Chondrocyte (in vitro differentiated cells): ENCODE data around the gene TDP2. TPM values are rescaled to one million over a fixed set of nuclear protein-coding genes. Genes with fewer than 3 reads are reported as not detected.
"Not testable (repeated sequence)": the region's sequence is repeated elsewhere in the genome, so short reads cannot be mapped to it uniquely, and the experiment has no call there.

Experiments
- DNase-seq: peaks from one replicate; pipeline ENCODE4 v3.0.0; 2021; ENCODE audit warnings: mixed read lengths, low spot score
- H3K27ac Mint-ChIP-seq: one replicate; pipeline ENCODE4 v1.8.0; 2021; ENCODE audit warnings: mild to moderate bottlenecking, moderate library complexity, mixed read lengths; ENCODE audit not compliant: unreplicated experiment
- H3K27me3 Mint-ChIP-seq: 2 replicates; pipeline ENCODE4 v1.8.0; 2021; ENCODE audit warnings: low read depth, mixed read lengths
- H3K36me3 Mint-ChIP-seq: 2 replicates; pipeline ENCODE4 v1.8.0; 2021; ENCODE audit warnings: low read depth, mixed read lengths
- H3K4me1 Mint-ChIP-seq: 2 replicates; pipeline ENCODE4 v1.8.0; 2021; ENCODE audit warnings: low read depth, mild to moderate bottlenecking, mixed read lengths
- H3K4me3 Mint-ChIP-seq: one replicate; pipeline ENCODE4 v1.8.0; 2021; ENCODE audit warnings: mild to moderate bottlenecking, moderate library complexity, mixed read lengths; ENCODE audit not compliant: unreplicated experiment
- H3K9me3 Mint-ChIP-seq: 2 replicates; pipeline ENCODE4 v1.8.0; 2021; ENCODE audit warnings: low read depth, mixed read lengths
- CTCF ChIP-seq: fragments of 200-600 bp; sonication (generic); IDR thresholded peaks from 2 replicates; pipeline ENCODE4 v1.5.0; 2021; ENCODE audit warnings: antibody characterized with exemption, mild to moderate bottlenecking, moderate library complexity
- total RNA-seq: library from RNA; stranded (reverse); gene quantifications from 3 replicates; pipeline ENCODE4 v1.2.1, GENCODE V29; 2021

TDP2 gene
- total RNA-seq, 1 donor from 2014 or later, result 23.4 TPM

DNA sequence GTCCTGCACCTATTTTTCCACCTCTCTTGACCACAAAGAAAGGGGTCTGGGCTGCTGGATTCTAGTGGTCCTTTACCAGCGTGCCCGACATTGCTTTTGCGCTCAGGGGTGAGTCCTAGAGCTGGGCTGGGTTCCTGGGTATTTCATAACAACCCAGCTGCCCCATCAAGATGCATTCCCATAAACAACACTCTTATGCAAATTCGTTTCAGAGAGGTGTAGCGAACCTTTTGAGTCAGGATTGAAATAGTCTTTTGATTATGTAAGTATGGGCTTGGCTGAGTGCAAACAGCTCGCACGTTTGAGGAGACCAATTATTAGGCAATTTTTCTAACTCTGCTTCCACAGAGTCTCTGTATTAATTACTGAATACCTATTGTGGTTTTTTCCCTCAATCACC lies 13.9 kb upstream of the TDP2 start:
- Mint-ChIP-seq H3K9me3 (no peaks in the 10 kb centered on the region), H3K36me3 (no peaks in the 10 kb centered on the region), H3K27me3 (no peaks in the 10 kb centered on the region), H3K4me1 (no peaks in the 10 kb centered on the region), H3K4me3 (no peak overlapping the region), H3K27ac (no peak overlapping the region)
- no peak for TF ChIP-seq CTCF
- DNase-seq, result no peak

DNA sequence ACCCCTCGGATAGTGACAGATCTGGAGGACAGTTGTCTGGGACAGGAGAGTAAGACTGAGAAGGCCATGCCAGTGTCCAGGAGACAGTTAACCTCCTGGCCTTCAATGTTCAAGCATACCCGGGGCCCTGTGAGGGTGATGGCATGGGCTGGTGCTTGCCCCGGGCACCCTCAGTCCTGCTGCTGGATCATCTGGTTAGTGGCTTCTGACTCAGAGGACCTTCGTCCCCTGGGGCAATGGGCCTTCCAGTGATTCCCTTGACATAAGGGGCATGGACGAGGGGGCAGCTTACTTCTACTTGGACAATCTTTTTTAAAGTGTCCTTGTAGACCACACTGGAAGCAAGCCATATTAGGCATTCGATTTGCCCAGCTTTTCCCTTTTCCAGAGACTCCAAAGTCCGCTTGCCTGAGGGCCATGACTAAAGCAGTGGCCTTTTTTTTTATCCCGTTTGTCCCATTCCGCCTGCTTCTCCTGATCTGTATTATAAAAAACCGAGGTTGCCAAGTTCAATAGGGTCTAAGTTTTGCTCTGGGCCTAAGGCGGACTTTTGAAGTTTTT lies 12.2 kb upstream of the TDP2 start:
- H3K27me3 Mint-ChIP-seq, DNase-seq, H3K36me3 Mint-ChIP-seq, H3K9me3 Mint-ChIP-seq, H3K4me1 Mint-ChIP-seq, H3K4me3 Mint-ChIP-seq, H3K27ac Mint-ChIP-seq: not testable (repeated sequence)

- no peak for DNase-seq
- H3K9me3 Mint-ChIP-seq, result peaks cover 15% of the 10 kb centered on the region
- H3K4me3 Mint-ChIP-seq, result no peak overlapping the region
- H3K27me3 Mint-ChIP-seq, result no peaks in the 10 kb centered on the region
- H3K27ac Mint-ChIP-seq, result no peak overlapping the region
- peaks cover 5% of the 10 kb centered on the region for H3K4me1 Mint-ChIP-seq
- no peak for TF ChIP-seq CTCF
- peaks cover 6% of the 10 kb centered on the region for H3K36me3 Mint-ChIP-seq
Measured at GRCh38 chr6:24673625-24674024, 6.9 kb upstream of the TDP2 start.

DNA sequence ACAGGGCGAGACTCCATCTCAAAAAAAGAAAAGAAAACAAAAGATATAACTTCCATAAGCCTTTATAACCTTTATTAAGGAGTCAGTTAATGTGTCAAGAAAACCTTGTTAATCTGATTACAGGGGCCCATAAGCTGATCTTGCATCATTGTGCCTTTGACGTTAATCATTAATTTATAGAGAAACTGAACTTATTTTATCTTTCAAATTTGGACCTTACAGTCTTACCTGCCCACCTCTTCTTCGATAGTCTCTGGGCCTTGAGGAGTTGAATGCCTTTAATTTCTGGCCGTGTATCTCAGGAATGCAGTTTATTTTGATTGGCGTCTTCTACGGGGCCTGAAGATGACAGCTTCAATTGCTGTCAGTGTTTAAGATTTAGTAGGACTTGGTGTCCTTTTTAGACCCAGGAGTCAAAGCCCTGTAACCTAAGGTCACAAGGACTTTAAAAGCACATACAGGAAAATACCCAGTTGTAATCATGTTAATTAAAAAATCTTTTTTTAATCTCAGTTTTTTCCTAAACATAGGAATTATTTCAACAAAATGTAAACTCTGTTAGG lies 6.0 kb upstream of the TDP2 start:
- Mint-ChIP-seq H3K4me3 (no peak overlapping the region), H3K4me1 (peaks cover 7% of the 10 kb centered on the region), H3K36me3 (peaks cover 6% of the 10 kb centered on the region), H3K27me3 (no peaks in the 10 kb centered on the region), H3K27ac (no peak overlapping the region), H3K9me3 (peaks cover 15% of the 10 kb centered on the region)
- DNase-seq, result no peak
- TF ChIP-seq CTCF, result no peak

- not testable (repeated sequence) for H3K36me3 Mint-ChIP-seq, H3K4me3 Mint-ChIP-seq, H3K27ac Mint-ChIP-seq, H3K27me3 Mint-ChIP-seq, DNase-seq
- Mint-ChIP-seq H3K9me3 (peaks cover 15% of the 10 kb centered on the region), H3K4me1 (peaks cover 17% of the 10 kb centered on the region)
Measured at GRCh38 chr6:24671077-24671476, 4.4 kb upstream of the TDP2 start.

DNA sequence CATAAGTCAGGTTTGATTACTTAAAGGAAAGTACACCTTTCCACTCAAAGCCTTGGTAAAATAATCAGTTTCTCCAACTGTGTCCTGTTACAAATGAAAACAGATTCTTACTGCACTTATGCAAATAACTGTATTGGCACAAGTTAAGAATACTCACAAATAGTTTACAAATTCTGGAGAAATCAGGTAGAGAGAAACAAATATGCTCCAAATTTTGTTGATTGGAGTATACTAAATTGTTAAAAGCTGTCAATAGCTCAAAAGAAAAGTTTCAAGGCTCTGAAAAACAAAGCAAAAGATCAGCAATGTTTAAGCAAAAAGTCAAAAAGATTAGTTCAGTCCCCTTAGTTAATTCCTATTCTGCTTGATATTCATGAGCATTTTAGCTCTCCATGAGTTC lies 3.8 kb upstream of the TDP2 start:
- H3K4me1 Mint-ChIP-seq, result peaks cover 23% of the 10 kb centered on the region
- not testable (repeated sequence) for H3K27ac Mint-ChIP-seq, H3K36me3 Mint-ChIP-seq, H3K4me3 Mint-ChIP-seq, H3K27me3 Mint-ChIP-seq, DNase-seq
- peaks cover 15% of the 10 kb centered on the region for H3K9me3 Mint-ChIP-seq

GRCh38 chr6:24668997-24669361 lies 2.3 kb upstream of the TDP2 start:
- no peak overlapping the region for H3K27ac Mint-ChIP-seq
- peaks cover 32% of the 10 kb centered on the region for H3K4me1 Mint-ChIP-seq

DNA sequence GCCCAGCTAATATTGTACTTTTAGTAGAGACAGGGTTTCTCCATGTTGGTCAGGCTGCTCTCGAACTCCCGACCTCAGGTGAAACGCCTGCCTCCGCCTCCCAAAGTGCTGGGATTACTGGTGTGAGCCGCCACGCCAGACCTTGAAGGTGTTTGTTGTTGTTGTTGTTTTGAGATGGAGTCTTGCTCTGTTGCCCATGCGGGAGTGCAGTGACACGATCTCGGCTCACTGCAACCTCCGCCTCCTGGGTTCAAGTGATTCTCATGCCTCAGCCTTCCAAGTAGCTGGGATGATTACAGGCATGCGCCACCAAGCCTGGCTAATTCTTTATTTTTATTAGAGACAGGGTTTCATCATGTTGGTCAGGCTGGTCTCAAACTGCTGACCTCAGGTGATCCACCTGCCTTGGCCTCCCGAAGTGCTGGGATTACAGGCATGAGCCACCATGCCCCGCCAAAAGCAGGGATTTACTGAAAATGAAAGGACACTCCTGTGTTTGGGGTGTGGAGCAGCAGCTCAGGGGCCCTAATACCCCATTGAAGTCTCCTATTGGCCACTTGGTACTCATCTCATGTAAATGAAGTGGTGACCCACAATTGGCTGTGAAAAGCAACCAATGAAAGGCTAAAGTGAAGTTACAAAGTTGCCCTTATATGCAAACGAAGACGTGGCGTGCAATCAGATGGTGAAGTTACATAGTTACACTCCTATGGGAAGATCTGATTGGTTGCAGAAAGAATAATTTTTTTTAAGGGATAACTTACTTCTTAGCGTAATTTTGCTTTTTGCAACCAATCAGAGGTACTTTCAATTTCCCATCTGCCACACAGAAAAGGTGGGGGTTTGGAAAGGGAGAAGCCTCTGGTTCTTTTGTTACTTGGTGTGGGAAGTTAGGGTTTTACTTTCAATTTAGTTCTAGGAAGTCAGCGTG lies 1.6 kb upstream of the TDP2 start:
- not testable (repeated sequence) for H3K27ac Mint-ChIP-seq
- H3K9me3 Mint-ChIP-seq, result peaks cover 15% of the 10 kb centered on the region

More at GRCh38 chr6:24668997-24669361, 2.3 kb upstream of the TDP2 start:
- Mint-ChIP-seq H3K4me3 (no peak overlapping the region), H3K9me3 (peaks cover 15% of the 10 kb centered on the region), H3K27me3 (no peaks in the 10 kb centered on the region), H3K36me3 (peaks cover 6% of the 10 kb centered on the region)
- no peak for DNase-seq
- no peak for TF ChIP-seq CTCF

More for the DNA sequence above, 1.6 kb upstream of the TDP2 start:
- not testable (repeated sequence) for DNase-seq, H3K36me3 Mint-ChIP-seq, H3K27me3 Mint-ChIP-seq
- peak overlapping the region; percentile 94 for H3K4me3 Mint-ChIP-seq
- peaks cover 32% of the 10 kb centered on the region for H3K4me1 Mint-ChIP-seq
